Heart right ventricle (tissue), 16 donors: ENCODE results near the gene VDR. TPM values are rescaled to one million over a fixed set of nuclear protein-coding genes. Genes with fewer than 3 reads are reported as not detected.
A peak's percentile ranks its signal among the peaks of the same experiment; 100 is the strongest.

Experiments
- ATAC-seq, 8 donors: fragments of 200-7000 bp; cut with Tn5 transposase; one replicate each; pipeline ENCODE4 v1.9.1; 2020; ENCODE audit warnings: mild to moderate bottlenecking in 8 of 8, moderate library complexity in 8 of 8, moderate number of reproducible peaks in 1 of 8
- DNase-seq, 2 donors: peaks; one replicate each; pipeline ENCODE4 v3.0.0-alpha.2; 2020
- H3K27ac ChIP-seq, 10 donors: fragments of 200-600 bp; sonication (generic) in 2 of 10; one replicate each; pipeline versions ENCODE4 v1.5.0 to v1.8.0; 2020 to 2022; ENCODE audit warnings: mild to moderate bottlenecking in 3 of 10
- H3K27me3 ChIP-seq, 7 donors: fragments of 200-600 bp; one replicate each; pipeline ENCODE4 v1.8.0; 2021 to 2022; ENCODE audit warnings: mild to moderate bottlenecking in 2 of 7
- H3K36me3 ChIP-seq, 9 donors: fragments of 200-600 bp; sonication (generic) in 1 of 9; one replicate each; pipeline versions ENCODE4 v1.5.0 to v1.8.0; 2020 to 2022; ENCODE audit warnings: mild to moderate bottlenecking in 2 of 9
- H3K4me1 ChIP-seq, 9 donors: fragments of 200-600 bp; sonication (generic) in 1 of 9; one replicate each; pipeline versions ENCODE4 v1.5.0 to v1.8.0; 2020 to 2022; ENCODE audit warnings: mild to moderate bottlenecking in 4 of 9
- H3K4me3 ChIP-seq, 10 donors: fragments of 200-600 bp; sonication (generic) in 2 of 10; one replicate each; pipeline versions ENCODE4 v1.5.0 to v1.8.0; 2020 to 2022; ENCODE audit warnings: mild to moderate bottlenecking in 7 of 10, moderate library complexity in 2 of 10
- H3K9me3 ChIP-seq, 11 donors: fragments of 200-600 bp in 10 of 11; sonication (generic) in 2 of 11; one replicate each; pipeline versions ENCODE4 v1.5.0 to v1.8.0; 2013 to 2022; ENCODE audit warnings: mild to moderate bottlenecking in 2 of 11, control low read depth in 1 of 11, moderate library complexity in 1 of 11
- CTCF ChIP-seq, 9 donors: fragments of 200-600 bp; sonication (generic) in 2 of 9; IDR thresholded peaks; one replicate each; pipeline versions ENCODE4 v1.5.0 to v1.8.0; 2021 to 2022; ENCODE audit warnings: antibody characterized with exemption in 9 of 9, mild to moderate bottlenecking in 5 of 9, moderate library complexity in 1 of 9
- WGBS, 2 donors: extraction: QIAGEN DNeasy Blood & Tissue Kit; methylation state at CpG; one replicate each; pipeline ENCODE4 v1.1.7; 2013; ENCODE audit warnings: inconsistent platforms in 1 of 2; 5-methylcytosine and 5-hydroxymethylcytosine counted together
- intact Hi-C, 10 donors: fragments of 100-400 bp; cut with DNase I; formaldehyde crosslinking; loops; one replicate each; pipeline versions ENCODE4 v1.11.1 to v1.14.2; 2022
- polyA plus RNA-seq, 2 donors: library from polyadenylated mRNA; stranded (reverse); fragments of 200-250 nt; gene quantifications; one replicate each; pipeline ENCODE4 v1.2.3, GENCODE V29; 2013
- total RNA-seq, 10 donors: library from RNA; stranded (reverse); fragmentation: NEBNext Ultra II Directional in 3 of 10; extraction: Animal tissue kit (Norgen Biotek cat#: 25700) in 3 of 10; gene quantifications; one replicate each; pipeline versions ENCODE4 v1.2.1 to v1.2.4, GENCODE V29; 2021 to 2023
- donor health status: Arrhythmogenic right ventricular cardiomyopathy.
- donor health status: ischemic (EF 13 %, LVEDD 7.1; RV severe dilation, severe dysfunction).
- donor health status: healthy with polysubstance abuse.
- donor health status: DM: no; HTN: yes; CAD: no.
- donor health status: DM: no; HTN: no; CAD: no.
- donor health status: ischemic (EF 25% LVEDD 6.9; RV normal size, moderate dysfunction).
- donor health status: ischemic (EF 25% LVEDD 5.7; RV mildly dilated, moderate dysfunction).
- donor health status: healthy.
- donor health status: DM: yes; HTN: yes; CAD: no.
- donor health status: Ischemic cardiomyopathy.
- donor health status: ischemic (EF 35%, LVEDD 5.7; RV mildly dilated, moderate dysfunction).
- donor health status: nonischemic (EF 11% LVEDD 7.7; RV severe dilation, severe dysfunction).
- donor health status: DM: yes; HTN: yes; CAD: no.
- donor health status: PGD.
- donor health status: ischemic (EF 29% LVEDD 5.4; RV normal size, mild dysfunction).
- donor health status: nonischemic (EF 23%, LVEDD 6.1; RV moderate dilation, normal function).

The VDR gene
- total and polyA plus RNA-seq, 12 donors: 0.08 to 3.0 (median 0.31) TPM

- 90 to 93% methylated on average over 4 of the region's 4 CpGs for WGBS, 2 donors
- Histone ChIP-seq H3K27ac (no peak overlapping the region), H3K36me3 (no peaks in the 10 kb centered on the region), H3K4me3 (no peak overlapping the region), H3K4me1 (peaks cover 0 to 8% (median 7%) of the 10 kb centered on the region in 9 donors), H3K27me3 (peaks cover 0 to 32% (median 5%) of the 10 kb centered on the region in 7 donors), H3K9me3 (no peaks in the 10 kb centered on the region)
- TF ChIP-seq CTCF (IDR thresholded peaks at IDR 0.05): no peak
- intact Hi-C loops: loop anchor here in 5 of 10 donors (5.0 to 10.0 kb wide), 4 partner anchors 37 to 255 kb away; no protein-coding TSS in a partner anchor
- ATAC-seq: no peak
- no peak for DNase-seq
Measured at GRCh38 chr12:47909839-47910465, 5.2 kb upstream of the VDR start.

DNA sequence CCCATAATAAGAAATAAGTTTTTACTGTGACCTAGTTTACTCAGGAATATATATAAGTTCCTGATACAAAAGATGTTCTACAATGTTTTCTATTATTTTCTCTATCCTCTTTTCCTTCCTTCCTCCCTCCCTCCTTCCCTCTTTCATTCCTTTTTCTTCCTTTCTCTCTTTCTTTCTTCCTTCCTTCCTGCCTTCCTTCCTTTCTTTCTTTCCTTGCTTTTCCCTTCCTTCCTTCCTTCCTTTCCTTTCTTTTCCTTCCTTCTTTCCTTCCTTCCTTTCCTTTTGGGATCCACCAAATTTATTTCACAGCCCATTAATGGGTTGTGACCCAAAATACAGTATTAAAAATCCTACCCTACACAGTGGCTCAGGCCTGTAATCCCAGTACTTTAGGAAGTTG lies 3.9 kb upstream of the VDR start:
- Histone ChIP-seq H3K27ac (no peak overlapping the region), H3K4me3 (no peak overlapping the region), H3K9me3 (no peaks in the 10 kb centered on the region), H3K4me1 (peaks cover 1 to 20% (median 17%) of the 10 kb centered on the region in 9 donors), H3K27me3 (peaks cover 0 to 32% (median 5%) of the 10 kb centered on the region in 7 donors), H3K36me3 (no peaks in the 10 kb centered on the region)
- no peak for ATAC-seq
- no peak for DNase-seq
- intact Hi-C loops: loop anchor here in 5 of 10 donors (5.0 to 10.0 kb wide), 4 partner anchors 39 to 256 kb away; no protein-coding TSS in a partner anchor
- no peak for TF ChIP-seq CTCF (IDR thresholded peaks at IDR 0.05)

DNA sequence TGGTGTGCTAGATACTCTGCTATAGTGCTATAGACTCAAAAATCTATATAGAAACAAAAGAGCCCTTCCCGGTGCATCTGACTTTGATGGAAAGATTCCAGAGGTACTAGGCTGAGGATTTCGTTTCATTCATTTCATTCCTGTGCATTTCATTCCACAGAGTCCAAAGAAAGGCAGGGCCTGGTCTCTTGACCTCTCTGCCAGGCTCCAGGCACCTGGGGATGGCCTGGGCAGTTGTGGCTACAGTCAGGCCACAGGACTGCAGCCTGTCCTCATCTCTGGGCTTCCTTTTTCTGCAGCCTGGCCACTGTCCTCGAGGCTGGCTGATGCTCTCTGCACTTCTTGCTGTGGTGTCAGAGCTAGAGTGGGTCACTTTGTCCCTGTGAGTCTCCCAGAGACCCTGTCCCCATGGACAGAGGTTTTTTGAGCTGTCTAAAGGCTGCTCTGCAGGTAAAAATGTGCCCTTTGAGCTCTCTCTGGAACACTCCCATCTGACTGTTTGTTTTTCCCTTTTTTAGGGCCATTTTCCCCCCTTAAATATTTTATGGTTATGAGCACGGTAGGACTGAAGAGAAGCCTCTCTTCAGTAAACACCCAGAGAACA lies 3.2 kb upstream of the VDR start:
- DNase-seq (no peak), ATAC-seq (no peak)
- H3K9me3 ChIP-seq: no peaks in the 10 kb centered on the region
- TF ChIP-seq CTCF (IDR thresholded peaks at IDR 0.05): no peak
- 67 to 82% methylated on average over 4 of the region's 4 CpGs for WGBS, 2 donors
- H3K27ac ChIP-seq: no peak overlapping the region
- H3K36me3 ChIP-seq: no peaks in the 10 kb centered on the region
- no peak overlapping the region for H3K4me3 ChIP-seq
- H3K27me3 ChIP-seq: peaks cover 0 to 32% (median 9%) of the 10 kb centered on the region in 7 donors
- H3K4me1 ChIP-seq: peaks cover 3 to 27% (median 19%) of the 10 kb centered on the region in 9 donors
- intact Hi-C loops: loop anchor here in 5 of 10 donors (5.0 to 10.0 kb wide), 4 partner anchors 39 to 257 kb away; no protein-coding TSS in a partner anchor

DNA sequence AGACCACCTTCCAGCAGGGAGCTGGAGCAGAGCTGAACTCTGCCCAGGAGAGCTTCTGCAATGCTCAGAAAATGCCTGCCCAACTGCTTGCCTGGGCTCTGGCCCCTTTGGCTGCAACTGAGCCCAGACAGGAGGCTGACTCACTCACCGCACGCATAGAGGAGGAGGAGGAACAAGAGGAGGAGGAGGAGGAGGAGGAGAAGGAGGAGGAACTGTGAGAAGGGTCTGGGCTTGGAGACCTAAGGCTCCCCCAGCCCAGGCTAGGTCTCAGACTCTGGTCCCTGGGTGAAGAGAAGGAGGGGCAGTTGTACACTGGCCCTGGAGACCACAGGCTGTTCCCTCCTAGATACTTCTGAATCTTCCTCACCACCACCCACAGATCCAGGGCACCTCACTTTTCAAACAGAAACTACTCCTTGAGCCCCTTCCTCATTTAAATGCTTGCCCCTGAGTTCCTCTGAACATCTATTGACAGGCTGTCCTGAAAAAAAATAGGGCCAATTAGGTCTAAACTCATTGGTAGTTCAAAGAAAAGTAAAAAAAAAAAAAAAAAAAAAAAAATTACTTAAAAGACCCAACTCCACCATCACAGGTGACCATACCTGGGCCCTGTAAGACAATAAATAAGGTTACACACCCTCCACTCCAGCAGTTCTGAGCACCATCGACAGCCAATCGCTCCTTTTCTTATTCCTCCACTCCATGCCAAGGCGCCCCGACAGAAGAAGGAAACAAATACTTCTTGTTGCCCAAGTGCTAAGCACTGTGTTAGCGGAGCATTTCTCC lies 674 bp downstream of the VDR start:
- H3K4me3 ChIP-seq: peak overlapping the region; percentile 32 to 72 (median 52)
- peak in 7 of 8 donors; percentile 28 to 61 (median 45) for ATAC-seq
- H3K9me3 ChIP-seq: no peaks in the 10 kb centered on the region
- intact Hi-C loops: loop anchor here in 3 of 10 donors (2.0 to 10.0 kb wide), 3 partner anchors 45 to 261 kb away; no protein-coding TSS in a partner anchor
- WGBS, 2 donors: 13 to 22% methylated on average over 7 of the region's 7 CpGs
- DNase-seq: peak in 1 of 2 donors; percentile 37
- H3K27me3 ChIP-seq: peaks cover 0 to 47% (median 30%) of the 10 kb centered on the region in 7 donors
- peak overlapping the region in 1 of 10 donors; percentile 85 for H3K27ac ChIP-seq
- peaks cover 0 to 4% (median 0%) of the 10 kb centered on the region in 9 donors for H3K36me3 ChIP-seq
- H3K4me1 ChIP-seq: peaks cover 3 to 57% (median 19%) of the 10 kb centered on the region in 9 donors
- peak in 2 of 9 donors; percentile 24 to 26 for TF ChIP-seq CTCF (IDR thresholded peaks at IDR 0.05)
